Fibroblast of mammary gland (primary cell): ENCODE measurements around the gene NOL4L.
A peak's percentile ranks its signal among the peaks of the same experiment; 100 is the strongest.

ENCODE experiments used
- DNase-seq: peaks from one replicate; pipeline ENCODE4 v3.0.0-alpha.2; 2010; ENCODE audit warnings: low read depth
- H3K4me3 ChIP-seq: 2 replicates; pipeline ENCODE4 v1.5.1; 2011; ENCODE audit warnings: low read depth, mild to moderate bottlenecking, low read length, moderate library complexity; ENCODE audit not compliant: control insufficient read depth
- CTCF ChIP-seq: conservative IDR thresholded peaks from 2 replicates; pipeline ENCODE4 v1.5.1; 2011; ENCODE audit warnings: low read depth, low read length, inconsistent platforms; ENCODE audit not compliant: control insufficient read depth, insufficient read depth

Gene NOL4L

GRCh38 chr20:32442630-32443373 lies 142.3 kb downstream of the NOL4L start:
- TF ChIP-seq CTCF, result no peak
- DNase-seq, result no peak
- no peak overlapping the region for H3K4me3 ChIP-seq

DNA sequence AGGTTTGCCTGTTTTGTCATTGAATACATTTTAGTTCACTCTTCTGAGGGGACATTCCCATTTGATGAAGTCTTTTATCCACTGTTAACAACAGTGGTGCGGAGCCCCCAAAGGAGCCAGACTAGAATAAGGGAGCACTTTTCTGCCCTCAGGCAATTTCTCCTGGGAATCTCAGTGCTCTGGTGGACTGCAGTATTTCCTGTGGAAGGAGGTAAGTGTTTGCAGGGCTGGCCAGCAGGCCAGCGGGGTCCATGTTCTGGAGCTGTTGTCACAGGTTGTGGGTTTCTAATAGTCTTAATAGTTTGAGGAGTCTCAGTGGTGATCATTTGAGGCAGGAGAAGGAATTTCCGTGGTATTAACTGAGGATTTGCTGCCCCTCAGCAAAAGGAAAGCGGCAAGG lies 143.5 kb downstream of the NOL4L start:
- no peak for DNase-seq
- H3K4me3 ChIP-seq, result no peak overlapping the region
- TF ChIP-seq CTCF, result no peak

- TF ChIP-seq CTCF, result no peak
- no peak overlapping the region for H3K4me3 ChIP-seq
- no peak for DNase-seq
These were observed 144.4 kb downstream of the NOL4L start for GRCh38 chr20:32440758-32441078.

DNA sequence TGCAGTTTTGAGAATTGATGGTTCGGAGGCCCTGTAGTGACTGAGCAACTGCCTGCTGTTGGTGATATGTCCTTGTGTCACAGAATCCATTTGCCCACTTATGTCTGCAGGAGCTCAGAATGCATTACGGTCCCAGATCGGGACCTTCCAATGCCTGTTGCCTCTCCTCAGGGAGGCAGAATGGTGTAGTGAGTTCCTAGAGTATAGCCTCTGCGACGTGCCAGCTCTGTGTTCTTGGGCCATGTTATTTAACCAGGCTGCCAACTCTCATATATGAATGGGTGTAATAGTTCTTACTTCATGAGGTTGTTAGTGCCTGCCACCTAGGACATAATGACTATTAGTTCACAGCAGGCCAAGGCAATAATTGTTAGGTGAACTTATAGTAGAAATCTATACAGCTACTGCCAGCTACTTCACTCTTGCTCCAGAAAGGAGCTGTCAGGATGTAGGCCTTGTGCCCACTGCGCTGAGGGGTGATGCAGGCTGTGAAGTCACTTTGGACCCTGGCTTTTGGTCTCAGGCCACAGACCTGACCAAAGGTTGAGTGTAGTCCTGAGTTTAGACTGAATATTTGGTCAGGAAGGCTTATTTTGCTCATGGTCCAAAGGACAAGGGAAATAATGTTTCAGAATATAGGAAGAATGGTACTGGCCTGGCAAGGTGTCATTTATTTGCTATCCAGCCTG lies 144.9 kb downstream of the NOL4L start:
- DNase-seq, result no peak
- no peak overlapping the region for H3K4me3 ChIP-seq

DNA sequence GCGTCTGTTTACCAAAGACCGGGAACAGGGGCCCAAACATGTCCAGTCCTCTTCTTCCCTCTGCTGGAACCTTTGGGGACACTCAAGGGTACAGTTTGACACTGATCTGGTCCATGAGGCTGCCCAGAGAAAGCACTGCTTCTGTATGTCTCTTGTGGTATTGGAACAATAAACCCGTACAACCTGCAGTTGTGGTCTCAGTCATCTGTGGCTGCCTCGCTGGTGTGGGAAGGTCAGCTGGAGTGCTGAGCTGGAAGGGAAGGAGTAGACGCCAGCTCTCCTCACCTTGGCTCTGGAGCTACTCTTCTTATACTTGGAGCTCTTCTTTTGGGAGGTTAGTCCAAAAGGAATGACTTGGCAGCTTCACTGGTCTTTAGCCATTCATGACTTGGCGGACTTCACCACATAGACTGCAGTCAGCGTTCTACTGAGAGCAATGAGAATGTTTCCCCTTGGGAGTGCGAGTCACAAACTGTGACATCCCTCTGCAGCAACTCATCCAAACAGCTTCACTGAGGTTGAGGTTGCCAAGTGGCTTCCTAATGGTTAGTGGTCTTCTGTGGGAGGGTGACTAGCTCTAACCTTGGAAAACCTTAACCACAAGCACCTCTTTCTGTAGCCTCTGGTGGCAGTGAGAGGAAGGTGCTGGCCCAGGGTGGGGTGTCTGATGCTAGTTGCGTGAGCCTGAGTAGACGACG lies 145.9 kb downstream of the NOL4L start:
- TF ChIP-seq CTCF, result peak; percentile 27
- H3K4me3 ChIP-seq, result no peak overlapping the region
- DNase-seq, result peak; percentile 91

More for the DNA sequence above, 144.9 kb downstream of the NOL4L start:
- no peak for TF ChIP-seq CTCF

GRCh38 chr20:32438331-32438858 lies 146.7 kb downstream of the NOL4L start:
- H3K4me3 ChIP-seq, result no peak overlapping the region
- DNase-seq, result no peak
- no peak for TF ChIP-seq CTCF
